GM12878 (cell line): ENCODE data around the gene ARHGAP26. TPM values are rescaled to one million over a fixed set of nuclear protein-coding genes. Genes with fewer than 3 reads are reported as not detected.

Experiments
- ATAC-seq: fragments of 200-7000 bp; cut with Tn5 transposase; 3 replicates; pipeline ENCODE4 v1.9.1; 2020; ENCODE audit warnings: mild to moderate bottlenecking, moderate library complexity
- BruUV-seq: library from RNA; stranded (reverse); fragments of 400-500 nt; replicated peaks from 2 replicates; lab custom pipeline; 2021; lab: Mats Ljungman, UMichigan
- CTCF ChIA-PET: fragments of 300-600 bp; sonication (Branson Sonifier 250); formaldehyde crosslinking; extraction: SDS; loops from one replicate; lab custom pipeline; 2021; ENCODE audit warnings: inconsistent platforms; lab: Yijun Ruan, JAX
- POLR2A ChIA-PET: fragments of 350-600 bp; formaldehyde crosslinking; extraction: SDS; loops from one replicate; lab custom pipeline; 2021; ENCODE audit warnings: inconsistent platforms; lab: Charles Lee
- RAD21 ChIA-PET: fragments of 300-600 bp; sonication (Branson Sonifier 250); formaldehyde crosslinking; loops from one replicate; lab custom pipeline; 2023; ENCODE audit warnings: antibody characterized with exemption; ENCODE audit not compliant: unreplicated experiment; lab: Charles Lee
- SMC1A ChIA-PET: fragments of 300-600 bp; sonication (Branson Sonifier 250); formaldehyde crosslinking; loops from one replicate; lab custom pipeline; 2023; ENCODE audit not compliant: unreplicated experiment, uncharacterized antibody; lab: Charles Lee
- DNase-seq: peaks from one replicate; pipeline ENCODE4 v3.0.0-alpha.2; 2011; ENCODE audit warnings: low read depth, low spot score
- FAIRE-seq: peaks from 3 replicates; lab custom pipeline; 2011; peaks lifted over from hg19 to GRCh38; lab: Jason Lieb, UNC
- H2AFZ ChIP-seq: 2 replicates; pipeline ENCODE4 v1.6.0; 2011; ENCODE audit warnings: low read depth, low read length, control low read depth; ENCODE audit not compliant: control insufficient read depth
- H3K27ac ChIP-seq: 2 replicates; pipeline ENCODE4 v1.5.1; 2011; ENCODE audit warnings: control low read depth; ENCODE audit not compliant: control insufficient read depth, insufficient read depth
- H3K27me3 ChIP-seq, 2 experiments: replicated peaks in 1 of 2; 2 replicates each; pipeline versions ENCODE4 v1.6.0 to v1.6.1; 2011; ENCODE audit warnings: low read length in 1 of 2; ENCODE audit not compliant: control insufficient read depth in 2 of 2, insufficient read depth in 2 of 2
- H3K36me3 ChIP-seq, 2 experiments: 2 replicates each; pipeline ENCODE4 v1.5.1; 2011; ENCODE audit warnings: low read length in 1 of 2; ENCODE audit not compliant: control insufficient read depth in 2 of 2, insufficient read depth in 2 of 2
- H3K4me1 ChIP-seq: 2 replicates; pipeline ENCODE4 v1.6.1; 2011; ENCODE audit warnings: mild to moderate bottlenecking, low read length, moderate library complexity, mixed read lengths; ENCODE audit not compliant: control insufficient read depth, insufficient read depth
- H3K4me2 ChIP-seq: 2 replicates; pipeline ENCODE4 v1.6.0; 2011; ENCODE audit warnings: control low read depth; ENCODE audit not compliant: control insufficient read depth, insufficient read depth
- H3K4me3 ChIP-seq: fragments of 200-600 bp; sonication (generic); 2 replicates; pipeline ENCODE4 v1.5.1; 2016
- H3K79me2 ChIP-seq: 2 replicates; pipeline ENCODE4 v1.6.0; 2011; ENCODE audit warnings: low read length; ENCODE audit not compliant: control insufficient read depth, insufficient read depth
- H3K9ac ChIP-seq: 2 replicates; pipeline ENCODE4 v1.8.0; 2011; ENCODE audit warnings: low read length, control low read depth, mixed read lengths; ENCODE audit not compliant: control insufficient read depth, insufficient read depth
- H3K9me3 ChIP-seq: replicated peaks from 3 replicates; pipeline ENCODE4 v1.5.1; 2011; ENCODE audit warnings: mild to moderate bottlenecking, low read length; ENCODE audit not compliant: control insufficient read depth, insufficient read depth
- H4K20me1 ChIP-seq: 2 replicates; pipeline ENCODE4 v1.6.0; 2011; ENCODE audit not compliant: control insufficient read depth, insufficient read depth
- BCL3 ChIP-seq: IDR thresholded peaks from 2 replicates; pipeline ENCODE4 v1.6.1; 2011; ENCODE audit warnings: borderline replicate concordance, low read depth, mild to moderate bottlenecking, moderate library complexity, low read length; ENCODE audit not compliant: insufficient read depth, poor library complexity, severe bottlenecking
- EP300 ChIP-seq, 2 experiments: fragments of 150-350 bp in 1 of 2; IDR thresholded peaks; 2 replicates each; pipeline ENCODE4 v1.6.1; 2011 to 2012; ENCODE audit warnings: low read depth in 2 of 2, low read length in 2 of 2, borderline replicate concordance in 1 of 2, improper control_type of control experiment in 1 of 2, inconsistent platforms in 1 of 2; ENCODE audit not compliant: control insufficient read depth in 1 of 2
- GABPA ChIP-seq: IDR thresholded peaks from 2 replicates; pipeline ENCODE4 v1.6.1; 2014; ENCODE audit warnings: antibody characterized with exemption, low read depth, mild to moderate bottlenecking, inconsistent platforms
- MEF2B ChIP-seq: fragments of 450-650 bp; IDR thresholded peaks from 2 replicates; pipeline ENCODE4 v1.6.1; 2018; ENCODE audit warnings: mild to moderate bottlenecking, moderate library complexity; ENCODE audit not compliant: partially characterized antibody, poor library complexity, severe bottlenecking
- MLLT1 ChIP-seq: fragments of 450-650 bp; IDR thresholded peaks from 2 replicates; pipeline ENCODE4 v1.6.1; 2016; ENCODE audit warnings: mild to moderate bottlenecking
- MXI1 ChIP-seq: fragments of 150-350 bp; IDR thresholded peaks from 2 replicates; pipeline ENCODE4 v1.6.1; 2011; ENCODE audit warnings: low read depth, mild to moderate bottlenecking, inconsistent platforms, low read length, improper control_type of control experiment
- POLR2AphosphoS5 ChIP-seq: IDR thresholded peaks from 2 replicates; pipeline ENCODE4 v1.6.1; 2011; ENCODE audit warnings: mild to moderate bottlenecking, low read length, inconsistent platforms
- RAD51 ChIP-seq: fragments of 450-650 bp; IDR thresholded peaks from 2 replicates; pipeline ENCODE4 v1.6.1; 2016; ENCODE audit warnings: moderate library complexity, mild to moderate bottlenecking, inconsistent platforms
- RFX5 ChIP-seq: IDR thresholded peaks from 2 replicates; pipeline ENCODE4 v1.6.1; 2011; ENCODE audit warnings: low read depth, low read length, improper control_type of control experiment
- SMARCA5 ChIP-seq: fragments of 450-650 bp; IDR thresholded peaks from 2 replicates; pipeline ENCODE4 v1.6.1; 2017; ENCODE audit warnings: mild to moderate bottlenecking
- TAF1 ChIP-seq: IDR thresholded peaks from 2 replicates; pipeline ENCODE4 v1.6.1; 2011; ENCODE audit warnings: mild to moderate bottlenecking, low read depth, low read length, borderline replicate concordance
- ZSCAN29 ChIP-seq: fragments of 450-650 bp; IDR thresholded peaks from 2 replicates; pipeline ENCODE4 v1.6.1; 2017; ENCODE audit warnings: mild to moderate bottlenecking, moderate library complexity
- WGBS: methylation state at CpG from one replicate; pipeline ENCODE4 v1.1.6; 2016; ENCODE audit warnings: low lambda C conversion rate; ENCODE audit not compliant: insufficient replicate concordance, insufficient coverage; ENCODE audit errors: missing lambda C conversion rate; 5-methylcytosine and 5-hydroxymethylcytosine counted together
- in situ Hi-C: fragments of 300-500 bp; cut with MboI; formaldehyde crosslinking; loops from 9 replicates; pipeline ENCODE4 v1.14.3; 2018; ENCODE audit warnings: mixed read lengths
- intact Hi-C: fragments of 100-400 bp; cut with micrococcal nuclease; formaldehyde crosslinking; loops from one replicate; pipeline ENCODE4 v1.14.2; 2022; ENCODE audit not compliant: unreplicated experiment
- polyA plus RNA-seq, 11 experiments: library from polyadenylated mRNA; depleted of rRNA in 4 of 11; unstranded in 6 of 11; stranded (reverse) in 5 of 11; fragments of >200 nt; fragmentation: Nextera tagmentation in 4 of 11; fragmentation: Illumina TruSeq in 1 of 11; extraction: Ambion mirVana in 4 of 11; extraction: Trizol in 1 of 11; gene quantifications; 1 replicate in 1 of 11; 2 replicates in 10 of 11; pipeline versions ENCODE4 v1.2.1 to v1.2.3, GENCODE V29; 2011 to 2016; ENCODE audit warnings: inconsistent platforms in 2 of 11, missing spikeins in 2 of 11, low read depth in 1 of 11
- total RNA-seq, 4 experiments: library from RNA; depleted of rRNA in 3 of 4; stranded (reverse); fragments of >200 nt in 3 of 4; fragmentation: Illumina TruSeq in 1 of 4; extraction: Trizol in 1 of 4; gene quantifications; 2 replicates each; pipeline versions ENCODE4 v1.2.1 to v1.2.3, GENCODE V29; 2013 to 2021

The ARHGAP26 gene
- total and polyA plus RNA-seq, 10 of the 15 experiments (the other 5 are each of a cell fraction or from before 2014, with no cell fraction given), result 9.4 to 41.5 (median 19.3) TPM

GRCh38 chr5:143205386-143205785 lies 435.2 kb downstream of the ARHGAP26 start:
- peak overlapping the region; percentile 19; the same call in 1 of the 2 replicates for H2AFZ ChIP-seq
- H3K9me3 ChIP-seq, result no peaks in the 10 kb centered on the region; the same call in 1 of the 3 replicates
- peak; percentile 76; the same call in 1 of the 2 replicates for TF ChIP-seq SMARCA5
- no peak for TF ChIP-seq BCL3
- no TSS peak for BruUV-seq
- peaks cover 52% of the 10 kb centered on the region for H3K4me1 ChIP-seq
- DNase-seq (no peak), FAIRE-seq (no peak), ATAC-seq (peak; percentile 18)
- peak overlapping the region; percentile 52 for H3K9ac ChIP-seq
- POLR2A ChIA-PET, result interaction anchor here (0.5 to 7.5 kb wide), 14 partner anchors 12 to 196 kb away, joined by 3 to 114 read pairs (median 6); no protein-coding TSS in a partner anchor
- in situ Hi-C loops, result loop anchor here (5.0 kb wide), 2 partner anchors 148 to 183 kb away; no protein-coding TSS in a partner anchor
- intact Hi-C loops, result loop anchor here (5.0 kb wide), 1 partner anchor 622 kb away; no protein-coding TSS in a partner anchor
- CTCF ChIA-PET, result interaction anchor here (0.9 to 7.9 kb wide), 10 partner anchors 8 to 284 kb away, joined by 3 to 82 read pairs (median 7); no protein-coding TSS in a partner anchor
- H4K20me1 ChIP-seq, result no peaks in the 10 kb centered on the region
- no peaks in the 10 kb centered on the region; a peak in 2 of 4 replicates for H3K36me3 ChIP-seq
- peaks cover 28% of the 10 kb centered on the region for H3K79me2 ChIP-seq
- RAD21 ChIA-PET, result interaction anchor here (0.6 to 10.7 kb wide), 26 partner anchors 9 to 622 kb away, joined by 3 to 482 read pairs (median 6); partner anchors contain the start of gene NR3C1
- peak overlapping the region; percentile 94 for H3K27ac ChIP-seq
- SMC1A ChIA-PET, result interaction anchor here (1.0 to 11.0 kb wide), 26 partner anchors 8 to 270 kb away, joined by 3 to 423 read pairs (median 8); no protein-coding TSS in a partner anchor
- 99% methylated on average over 3 of the region's 3 CpGs for WGBS
- peak overlapping the region; percentile 92 for H3K4me2 ChIP-seq
- H3K4me3 ChIP-seq, result no peak overlapping the region
- H3K27me3 ChIP-seq, result no peaks in the 10 kb centered on the region

- Histone ChIP-seq H3K9ac (peak overlapping the region; percentile 52), H3K9me3 (no peaks in the 10 kb centered on the region; the same call in 1 of the 3 replicates), H3K79me2 (peaks cover 28% of the 10 kb centered on the region), H3K4me3 (no peak overlapping the region), H4K20me1 (no peaks in the 10 kb centered on the region), H3K4me1 (peaks cover 52% of the 10 kb centered on the region), H2AFZ (peak overlapping the region; percentile 11), H3K27ac (peak overlapping the region; percentile 94), H3K27me3 (no peaks in the 10 kb centered on the region), H3K36me3 (no peaks in the 10 kb centered on the region; a peak in 3 of 4 replicates), H3K4me2 (peak overlapping the region; percentile 92)
- TSS peak; percentile 82 for BruUV-seq
- DNase-seq, result no peak
- ChIA-PET CTCF (interaction anchor here (0.9 to 7.9 kb wide), 10 partner anchors 14 to 285 kb away, joined by 3 to 82 read pairs (median 6); no protein-coding TSS in a partner anchor), POLR2A (interaction anchor here (0.9 to 7.5 kb wide), 16 partner anchors 14 to 204 kb away, joined by 3 to 114 read pairs (median 9); no protein-coding TSS in a partner anchor), SMC1A (interaction anchor here (0.6 to 11.0 kb wide), 26 partner anchors 8 to 271 kb away, joined by 3 to 423 read pairs (median 9); no protein-coding TSS in a partner anchor), RAD21 (interaction anchor here (0.6 to 10.7 kb wide), 22 partner anchors 9 to 619 kb away, joined by 3 to 482 read pairs (median 14); partner anchors contain the start of gene NR3C1)
- intact Hi-C loops (loop anchor here (1.0 to 5.0 kb wide), 10 partner anchors 8 to 621 kb away; no protein-coding TSS in a partner anchor), in situ Hi-C loops (loop anchor here (5.0 kb wide), 2 partner anchors 149 to 184 kb away; no protein-coding TSS in a partner anchor)
- 3% methylated on average over 3 of the region's 3 CpGs for WGBS
- no peak for ATAC-seq
- no peak for FAIRE-seq
- TF ChIP-seq EP300 (IDR thresholded peaks at IDR 0.05; ENCODE audit: borderline replicate concordance in 1 of 2, control insufficient read depth in 1 of 2, low read depth in 2 of 2, low read length in 2 of 2) (peak in 1 of 2 experiments; percentile 36; a peak in 2 of 4 replicates), POLR2AphosphoS5 (peak; percentile 60; the same call in 1 of the 2 replicates), MEF2B (peak; percentile 90), RFX5 (no peak), MLLT1 (0 out of 2 replicates have a peak, but pooled peaks have one; percentile 16), MXI1 (no peak), GABPA (no peak), TAF1 (no peak), RAD51 (0 out of 2 replicates have a peak, but pooled peaks have one; percentile 13), ZSCAN29 (peak; percentile 53; the same call in 1 of the 2 replicates)
Observed at GRCh38 chr5:143205883-143206195, 435.7 kb downstream of the ARHGAP26 start.
